HEK293 (cell line): ENCODE results near the gene ZBTB47.

Experiments
- CTCF ChIP-seq: fragments of 450-650 bp; formaldehyde crosslinking; IDR thresholded peaks from 2 replicates; pipeline ENCODE4 v1.5.1; 2016; ENCODE audit warnings: missing biosample characterization, missing genetic modification characterization
- IKZF3 ChIP-seq: fragments of 450-650 bp; IDR thresholded peaks from 2 replicates; pipeline ENCODE4 v1.5.0; 2018; ENCODE audit warnings: missing biosample characterization, mild to moderate bottlenecking, missing genetic modification characterization, moderate library complexity
- PATZ1 ChIP-seq: fragments of 450-650 bp; formaldehyde crosslinking; IDR thresholded peaks from 2 replicates; pipeline ENCODE4 v1.5.1; 2016; ENCODE audit warnings: missing biosample characterization, missing genetic modification characterization
- REST ChIP-seq: fragments of 450-650 bp; formaldehyde crosslinking; IDR thresholded peaks from 2 replicates; pipeline ENCODE4 v1.5.1; 2016; ENCODE audit warnings: missing biosample characterization, missing genetic modification characterization
- TSHZ1 ChIP-seq: fragments of 450-650 bp; formaldehyde crosslinking; IDR thresholded peaks from 2 replicates; pipeline ENCODE4 v1.5.1; 2016; ENCODE audit warnings: missing biosample characterization, missing genetic modification characterization, borderline replicate concordance
- ZBTB21 ChIP-seq: fragments of 450-650 bp; formaldehyde crosslinking; IDR thresholded peaks from 2 replicates; pipeline ENCODE4 v1.5.1; 2017; ENCODE audit warnings: missing biosample characterization, missing genetic modification characterization
- ZNF184 ChIP-seq: fragments of 450-650 bp; IDR thresholded peaks from 2 replicates; pipeline ENCODE4 v1.5.1; 2018; ENCODE audit warnings: missing biosample characterization, mild to moderate bottlenecking, missing genetic modification characterization
- ZNF19 ChIP-seq: fragments of 450-650 bp; formaldehyde crosslinking; IDR thresholded peaks from 2 replicates; pipeline ENCODE4; 2016; ENCODE audit warnings: missing biosample characterization, missing genetic modification characterization, low read depth
- ZNF560 ChIP-seq: fragments of 450-650 bp; formaldehyde crosslinking; IDR thresholded peaks from 2 replicates; pipeline ENCODE4 v1.5.1; 2017; ENCODE audit warnings: missing biosample characterization, missing genetic modification characterization, borderline replicate concordance
- ZNF768 ChIP-seq: fragments of 450-650 bp; formaldehyde crosslinking; IDR thresholded peaks from 2 replicates; pipeline ENCODE4 v1.5.1; 2018; ENCODE audit warnings: missing biosample characterization, mild to moderate bottlenecking, missing genetic modification characterization
- ZNF830 ChIP-seq: fragments of 450-650 bp; IDR thresholded peaks from 2 replicates; pipeline ENCODE4 v1.5.0; 2018; ENCODE audit warnings: missing biosample characterization, missing genetic modification characterization, low read depth, mild to moderate bottlenecking, moderate library complexity

GRCh38 chr3:42637001-42637400 is 16.5 kb upstream of the ZBTB47 start:
- TF ChIP-seq ZNF19 (no peak), CTCF (tag by site-specific recombination) (no peak), TSHZ1 (tag by site-specific recombination) (no peak), IKZF3 (no peak), ZNF184 (tag by site-specific recombination) (no peak), ZNF768 (tag by site-specific recombination) (no peak), REST (tag by site-specific recombination) (no peak), PATZ1 (no peak), ZBTB21 (tag by site-specific recombination) (no peak), ZNF560 (no peak), ZNF830 (tag by site-specific recombination) (no peak)
